ENCODE results near the gene PTPRB. TPM values are rescaled to one million over a fixed set of nuclear protein-coding genes. Genes with fewer than 3 reads are reported as not detected.

PTPRB gene
- total RNA-seq, 6 donors from 2014 or later, result 68.8 to 113 (median 80.8) TPM

DNA sequence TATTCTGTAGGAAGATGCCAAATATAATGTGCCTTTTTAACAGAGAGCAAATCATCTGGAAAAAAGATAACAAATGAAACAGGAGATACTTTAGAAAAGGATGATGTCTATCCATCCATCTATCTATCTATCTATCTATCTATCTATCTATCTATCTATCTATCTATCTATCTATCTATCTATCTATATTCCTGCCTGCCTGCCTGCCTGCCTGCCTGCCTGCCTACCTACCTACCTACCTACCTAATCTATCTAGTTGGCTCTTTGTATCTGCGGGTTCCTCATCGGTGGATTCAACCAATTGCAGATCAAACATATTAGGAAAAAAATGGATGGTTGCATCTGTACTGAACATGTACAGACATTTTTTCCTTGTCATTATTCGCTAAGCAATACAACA, 11.0 kb downstream of the PTPRB start:
- H3K4me1 ChIP-seq, result no peaks in the 10 kb centered on the region
- no peaks in the 10 kb centered on the region for H3K9me3 ChIP-seq
- no peaks in the 10 kb centered on the region for H3K27me3 ChIP-seq
- WGBS, 2 donors, result 91 to 95% methylated on average over 3 of the region's 3 CpGs
- no peak overlapping the region for H3K27ac ChIP-seq
- TF ChIP-seq POLR2A (IDR thresholded peaks at IDR 0.05) (no peak), POLR2AphosphoS5 (IDR thresholded peaks at IDR 0.05) (no peak), CTCF (IDR thresholded peaks at IDR 0.05) (no peak), EP300 (IDR thresholded peaks at IDR 0.05) (no peak)
- H3K36me3 ChIP-seq, result peaks cover 0 to 6% (median 0%) of the 10 kb centered on the region in 4 donors
- no peak for ATAC-seq (ENCODE audit: low FRiP score in 2 of 2)
- H3K4me3 ChIP-seq, result no peak overlapping the region
- DNase-seq, result no peak

- 78 to 84% methylated on average over 5 of the region's 5 CpGs for WGBS, 2 donors
- TF ChIP-seq POLR2A (IDR thresholded peaks at IDR 0.05), result no peak
- TF ChIP-seq CTCF (IDR thresholded peaks at IDR 0.05), result no peak
- no peak for TF ChIP-seq EP300 (IDR thresholded peaks at IDR 0.05)
- DNase-seq (no peak), ATAC-seq (ENCODE audit: low FRiP score in 2 of 2) (no peak)
- no peak overlapping the region for H3K27ac ChIP-seq
- no peak overlapping the region for H3K4me3 ChIP-seq
- peaks cover 0 to 6% (median 0%) of the 10 kb centered on the region in 4 donors for H3K4me1 ChIP-seq
- H3K27me3 ChIP-seq, result no peaks in the 10 kb centered on the region
- H3K9me3 ChIP-seq, result no peaks in the 10 kb centered on the region
- H3K36me3 ChIP-seq, result peaks cover 0 to 6% (median 0%) of the 10 kb centered on the region in 4 donors
These were observed 17.6 kb downstream of the PTPRB start for GRCh38 chr12:70619471-70620152.

GRCh38 chr12:70618371-70618770, 18.9 kb downstream of the PTPRB start:
- H3K36me3 ChIP-seq, result peaks cover 0 to 6% (median 0%) of the 10 kb centered on the region in 4 donors
- no peaks in the 10 kb centered on the region for H3K9me3 ChIP-seq
- H3K27ac ChIP-seq, result peak overlapping the region in 1 of 4 donors; percentile 13
- 78 to 85% methylated on average over 4 of the region's 4 CpGs for WGBS, 2 donors
- no peak overlapping the region for H3K4me3 ChIP-seq
- TF ChIP-seq EP300 (IDR thresholded peaks at IDR 0.05) (no peak), POLR2A (IDR thresholded peaks at IDR 0.05) (no peak), POLR2AphosphoS5 (IDR thresholded peaks at IDR 0.05) (no peak), CTCF (IDR thresholded peaks at IDR 0.05) (no peak)
- DNase-seq (no peak), ATAC-seq (ENCODE audit: low FRiP score in 2 of 2) (no peak)
- peaks cover 0 to 6% (median 0%) of the 10 kb centered on the region in 4 donors for H3K4me1 ChIP-seq
- no peaks in the 10 kb centered on the region for H3K27me3 ChIP-seq

- Histone ChIP-seq H3K4me3 (no peak overlapping the region), H3K27ac (no peak overlapping the region), H3K4me1 (peaks cover 0 to 8% (median 0%) of the 10 kb centered on the region in 4 donors), H3K36me3 (peaks cover 0 to 6% (median 0%) of the 10 kb centered on the region in 4 donors), H3K9me3 (no peaks in the 10 kb centered on the region), H3K27me3 (no peaks in the 10 kb centered on the region)
- TF ChIP-seq EP300 (IDR thresholded peaks at IDR 0.05) (no peak), POLR2A (IDR thresholded peaks at IDR 0.05) (no peak), CTCF (IDR thresholded peaks at IDR 0.05) (no peak), POLR2AphosphoS5 (IDR thresholded peaks at IDR 0.05) (no peak)
- WGBS, 2 donors, result 66 to 72% methylated on average over 4 of the region's 4 CpGs
- no peak for DNase-seq
- no peak for ATAC-seq (ENCODE audit: low FRiP score in 2 of 2)
These were observed 19.8 kb downstream of the PTPRB start for GRCh38 chr12:70617450-70617849.
